Heart right ventricle (tissue), 16 donors: ENCODE data around the gene SQOR. TPM values are rescaled to one million over a fixed set of nuclear protein-coding genes. Genes with fewer than 3 reads are reported as not detected.

Source experiments
- ATAC-seq, 8 donors: fragments of 200-7000 bp; cut with Tn5 transposase; one replicate each; pipeline ENCODE4 v1.9.1; 2020; ENCODE audit warnings: mild to moderate bottlenecking in 8 of 8, moderate library complexity in 8 of 8, moderate number of reproducible peaks in 1 of 8
- DNase-seq, 2 donors: peaks; one replicate each; pipeline ENCODE4 v3.0.0-alpha.2; 2020
- H3K27ac ChIP-seq, 10 donors: fragments of 200-600 bp; sonication (generic) in 2 of 10; one replicate each; pipeline versions ENCODE4 v1.5.0 to v1.8.0; 2020 to 2022; ENCODE audit warnings: mild to moderate bottlenecking in 3 of 10
- H3K27me3 ChIP-seq, 7 donors: fragments of 200-600 bp; one replicate each; pipeline ENCODE4 v1.8.0; 2021 to 2022; ENCODE audit warnings: mild to moderate bottlenecking in 2 of 7
- H3K36me3 ChIP-seq, 9 donors: fragments of 200-600 bp; sonication (generic) in 1 of 9; one replicate each; pipeline versions ENCODE4 v1.5.0 to v1.8.0; 2020 to 2022; ENCODE audit warnings: mild to moderate bottlenecking in 2 of 9
- H3K4me1 ChIP-seq, 9 donors: fragments of 200-600 bp; sonication (generic) in 1 of 9; one replicate each; pipeline versions ENCODE4 v1.5.0 to v1.8.0; 2020 to 2022; ENCODE audit warnings: mild to moderate bottlenecking in 4 of 9
- H3K4me3 ChIP-seq, 10 donors: fragments of 200-600 bp; sonication (generic) in 2 of 10; one replicate each; pipeline versions ENCODE4 v1.5.0 to v1.8.0; 2020 to 2022; ENCODE audit warnings: mild to moderate bottlenecking in 7 of 10, moderate library complexity in 2 of 10
- H3K9me3 ChIP-seq, 11 donors: fragments of 200-600 bp in 10 of 11; sonication (generic) in 2 of 11; one replicate each; pipeline versions ENCODE4 v1.5.0 to v1.8.0; 2013 to 2022; ENCODE audit warnings: mild to moderate bottlenecking in 2 of 11, control low read depth in 1 of 11, moderate library complexity in 1 of 11
- CTCF ChIP-seq, 9 donors: fragments of 200-600 bp; sonication (generic) in 2 of 9; IDR thresholded peaks; one replicate each; pipeline versions ENCODE4 v1.5.0 to v1.8.0; 2021 to 2022; ENCODE audit warnings: antibody characterized with exemption in 9 of 9, mild to moderate bottlenecking in 5 of 9, moderate library complexity in 1 of 9
- WGBS, 2 donors: extraction: QIAGEN DNeasy Blood & Tissue Kit; methylation state at CpG; one replicate each; pipeline ENCODE4 v1.1.7; 2013; ENCODE audit warnings: inconsistent platforms in 1 of 2; 5-methylcytosine and 5-hydroxymethylcytosine counted together
- intact Hi-C, 10 donors: fragments of 100-400 bp; cut with DNase I; formaldehyde crosslinking; loops; one replicate each; pipeline versions ENCODE4 v1.11.1 to v1.14.2; 2022
- polyA plus RNA-seq, 2 donors: library from polyadenylated mRNA; stranded (reverse); fragments of 200-250 nt; gene quantifications; one replicate each; pipeline ENCODE4 v1.2.3, GENCODE V29; 2013
- total RNA-seq, 10 donors: library from RNA; stranded (reverse); fragmentation: NEBNext Ultra II Directional in 3 of 10; extraction: Animal tissue kit (Norgen Biotek cat#: 25700) in 3 of 10; gene quantifications; one replicate each; pipeline versions ENCODE4 v1.2.1 to v1.2.4, GENCODE V29; 2021 to 2023
- donor health status: Arrhythmogenic right ventricular cardiomyopathy.
- donor health status: ischemic (EF 13 %, LVEDD 7.1; RV severe dilation, severe dysfunction).
- donor health status: healthy with polysubstance abuse.
- donor health status: DM: no; HTN: yes; CAD: no.
- donor health status: DM: no; HTN: no; CAD: no.
- donor health status: ischemic (EF 25% LVEDD 6.9; RV normal size, moderate dysfunction).
- donor health status: ischemic (EF 25% LVEDD 5.7; RV mildly dilated, moderate dysfunction).
- donor health status: healthy.
- donor health status: DM: yes; HTN: yes; CAD: no.
- donor health status: Ischemic cardiomyopathy.
- donor health status: ischemic (EF 35%, LVEDD 5.7; RV mildly dilated, moderate dysfunction).
- donor health status: nonischemic (EF 11% LVEDD 7.7; RV severe dilation, severe dysfunction).
- donor health status: DM: yes; HTN: yes; CAD: no.
- donor health status: PGD.
- donor health status: ischemic (EF 29% LVEDD 5.4; RV normal size, mild dysfunction).
- donor health status: nonischemic (EF 23%, LVEDD 6.1; RV moderate dilation, normal function).

The SQOR gene
- total and polyA plus RNA-seq, 12 donors = 10.3 to 41.8 (median 17.1) TPM

DNA sequence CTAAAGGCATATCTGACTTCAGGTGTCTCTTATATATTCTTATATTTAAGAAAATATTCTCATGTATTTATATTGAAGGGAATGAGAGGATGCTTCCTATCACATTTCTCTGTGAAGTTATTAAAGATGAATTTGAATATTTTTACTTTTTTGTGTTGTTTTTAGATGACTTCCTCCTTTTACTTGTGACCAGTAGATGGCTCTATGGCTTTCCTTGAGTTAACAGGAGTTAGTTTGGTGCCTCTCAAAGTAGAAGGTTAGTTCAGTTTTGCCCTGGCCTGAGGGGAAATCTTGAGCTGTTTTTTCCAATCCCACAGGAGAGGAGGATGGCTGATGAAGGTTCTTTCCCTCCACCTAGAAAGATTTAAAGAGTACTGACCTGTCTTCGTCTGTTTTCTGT lies 80.7 kb downstream of the SQOR start:
- Histone ChIP-seq H3K4me3 (no peak overlapping the region), H3K9me3 (no peaks in the 10 kb centered on the region), H3K4me1 (peaks cover 0 to 16% (median 4%) of the 10 kb centered on the region in 9 donors), H3K27ac (no peak overlapping the region), H3K27me3 (peaks cover 0 to 12% (median 0%) of the 10 kb centered on the region in 7 donors), H3K36me3 (no peaks in the 10 kb centered on the region)
- ATAC-seq (peak in 4 of 8 donors; percentile 45 to 77 (median 60)), DNase-seq (no peak)
- peak in 6 of 9 donors; percentile 37 to 63 (median 47) for TF ChIP-seq CTCF (IDR thresholded peaks at IDR 0.05)
- intact Hi-C loops = loop anchor here in 8 of 10 donors (1.0 to 10.0 kb wide), 6 partner anchors 71 to 599 kb away; no protein-coding TSS in a partner anchor
- WGBS, 2 donors = 76 to 93% methylated on average over 1 of the region's 1 CpG

GRCh38 chr15:45719490-45719889 lies 84.7 kb downstream of the SQOR start:
- Histone ChIP-seq H3K36me3 (no peaks in the 10 kb centered on the region), H3K4me1 (peaks cover 0 to 13% (median 4%) of the 10 kb centered on the region in 9 donors), H3K9me3 (no peaks in the 10 kb centered on the region), H3K27me3 (peaks cover 0 to 12% (median 0%) of the 10 kb centered on the region in 7 donors), H3K27ac (no peak overlapping the region), H3K4me3 (no peak overlapping the region)
- ATAC-seq (peak in 4 of 8 donors; percentile 48 to 78 (median 56)), DNase-seq (peak in 1 of 2 donors; percentile 22)
- WGBS, 2 donors = 33 to 39% methylated on average over 4 of the region's 4 CpGs
- intact Hi-C loops = loop anchor here in 5 of 10 donors (5.0 to 10.0 kb wide), 4 partner anchors 73 to 595 kb away; no protein-coding TSS in a partner anchor
- TF ChIP-seq CTCF (IDR thresholded peaks at IDR 0.05) = no peak

DNA sequence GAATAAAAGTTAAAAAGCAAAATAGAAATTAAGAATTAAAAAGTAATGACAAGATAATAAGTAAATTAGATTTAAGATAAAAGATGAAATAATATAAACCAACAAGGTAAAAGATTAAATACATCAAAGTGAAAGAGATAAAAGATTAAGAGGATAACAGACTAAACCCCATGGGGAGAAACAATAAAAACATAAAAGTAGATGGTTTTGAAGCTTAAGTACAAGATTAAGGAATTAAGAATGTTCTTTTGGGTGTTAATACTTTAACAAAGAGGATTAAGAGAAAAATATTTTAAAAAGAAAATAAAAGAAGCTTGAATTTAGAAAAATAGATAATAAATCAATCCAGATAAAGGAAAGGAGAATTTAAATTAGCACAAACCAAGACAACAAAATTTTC lies 85.4 kb downstream of the SQOR start:
- DNase-seq (no peak), ATAC-seq (no peak)
- Histone ChIP-seq H3K27me3 (peaks cover 0 to 12% (median 0%) of the 10 kb centered on the region in 7 donors), H3K9me3 (no peaks in the 10 kb centered on the region), H3K27ac (no peak overlapping the region), H3K4me3 (no peak overlapping the region), H3K4me1 (peaks cover 0 to 6% (median 0%) of the 10 kb centered on the region in 9 donors), H3K36me3 (no peaks in the 10 kb centered on the region)
- no peak for TF ChIP-seq CTCF (IDR thresholded peaks at IDR 0.05)
- intact Hi-C loops = no loop called here

DNA sequence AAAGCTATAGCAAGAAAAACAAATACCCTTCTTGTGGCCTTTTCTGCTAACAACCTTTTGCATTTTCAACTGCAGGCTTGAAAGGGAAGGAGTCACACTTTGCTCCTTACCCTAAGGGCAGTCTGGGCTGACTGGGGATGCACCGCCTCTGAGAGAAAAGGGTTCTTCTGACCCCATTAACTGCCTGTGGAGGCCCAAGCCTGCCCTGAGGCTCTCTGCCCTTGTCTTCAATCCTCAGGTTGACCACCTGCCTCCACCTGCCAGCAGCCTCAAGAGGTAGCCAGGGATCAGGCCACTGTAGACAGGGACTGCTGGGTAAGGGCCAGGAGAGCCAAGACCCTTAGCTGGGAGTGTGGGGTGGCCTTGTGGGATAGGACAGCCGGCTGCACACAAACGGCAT lies 93.8 kb downstream of the SQOR start:
- ATAC-seq (no peak), DNase-seq (no peak)
- no peaks in the 10 kb centered on the region for H3K27me3 ChIP-seq
- peaks cover 0 to 18% (median 16%) of the 10 kb centered on the region in 9 donors for H3K4me1 ChIP-seq
- H3K4me3 ChIP-seq = no peak overlapping the region
- intact Hi-C loops = no loop called here
- no peaks in the 10 kb centered on the region for H3K36me3 ChIP-seq
- WGBS, 2 donors = 86 to 90% methylated on average over 3 of the region's 3 CpGs
- H3K9me3 ChIP-seq = no peaks in the 10 kb centered on the region
- no peak for TF ChIP-seq CTCF (IDR thresholded peaks at IDR 0.05)
- H3K27ac ChIP-seq = no peak overlapping the region
